Adrenal gland (tissue), 5 donors: Measurements from ENCODE around the gene SV2C.

Experiments used
- CTCF ChIP-seq, 6 experiments: fragments of 450-650 bp in 4 of 6; fragments of 200-600 bp in 2 of 6; sonication (generic) in 1 of 6; IDR thresholded peaks; 1 replicate in 5 of 6; 2 replicates in 1 of 6; pipeline versions ENCODE4 v1.5.1 to v1.8.0; 2016 to 2021; ENCODE audit warnings: antibody characterized with exemption in 6 of 6, mild to moderate bottlenecking in 2 of 6, moderate library complexity in 1 of 6
- POLR2A ChIP-seq, 2 donors: fragments of 450-650 bp; IDR thresholded peaks; one replicate each; pipeline ENCODE4 v1.6.1; 2017; ENCODE audit warnings: antibody characterized with exemption in 2 of 2, mild to moderate bottlenecking in 2 of 2, moderate library complexity in 1 of 2
- donor health status: DM: no; HTN: no; CAD: no.

- TF ChIP-seq CTCF (IDR thresholded peaks at IDR 0.05) (no peak), POLR2A (IDR thresholded peaks at IDR 0.05) (no peak)
Measured at GRCh38 chr5:76283670-76284069, 200.5 kb downstream of the SV2C start.
